CD4-positive, alpha-beta T cell treated with Interleukin-10 for 1 hour (primary cell): ENCODE results near the gene GPD2.

Experiments
- DNase-seq: peaks from one replicate; pipeline ENCODE4 v3.0.0-alpha.2; 2020

Gene GPD2

GRCh38 chr2:156532989-156533388 is 96.8 kb downstream of the GPD2 start:
- DNase-seq: no peak

GRCh38 chr2:156536534-156536933 is 100.4 kb downstream of the GPD2 start:
- no peak for DNase-seq

DNA sequence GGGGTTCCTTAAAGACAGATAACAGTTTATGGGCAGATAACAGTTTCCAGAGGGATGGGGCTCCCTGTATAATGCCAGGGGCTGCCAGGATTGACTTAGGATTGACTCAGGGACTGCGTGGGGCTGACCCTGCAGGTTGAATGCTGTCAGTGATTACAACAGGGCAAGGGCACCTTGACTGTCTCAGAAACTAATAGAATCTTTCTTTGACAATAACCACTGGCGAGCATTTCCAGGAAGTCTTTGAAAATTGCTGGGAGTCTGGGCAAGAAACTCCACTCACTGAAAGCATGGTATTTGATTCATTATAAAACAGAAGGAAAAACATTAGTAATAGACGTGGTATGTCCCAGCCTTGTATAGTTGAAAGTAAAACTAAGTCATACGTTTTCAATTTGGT is 101.0 kb downstream of the GPD2 start:
- DNase-seq: no peak

DNA sequence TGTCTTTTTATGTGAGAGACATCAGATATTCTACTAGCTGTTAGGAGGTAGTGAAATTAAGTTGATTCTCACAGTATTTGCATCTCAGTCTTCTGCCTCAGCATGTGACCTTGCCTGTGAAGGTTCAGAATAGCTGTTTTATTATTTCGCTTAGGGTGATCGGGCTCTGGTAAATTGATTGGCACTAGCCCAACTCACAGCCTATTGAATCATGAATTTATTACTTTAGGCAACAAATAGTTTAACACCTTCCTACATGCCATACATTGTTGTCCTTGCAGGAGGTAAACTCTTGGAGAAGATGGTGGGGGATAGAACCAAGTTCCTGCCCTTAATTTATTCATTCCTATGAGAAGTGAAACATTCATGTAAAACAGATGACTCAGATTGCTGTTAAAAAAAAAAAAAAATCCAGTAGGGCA is 101.9 kb downstream of the GPD2 start:
- DNase-seq: no peak

- no peak for DNase-seq
Measured at GRCh38 chr2:156539086-156539860, 103.1 kb downstream of the GPD2 start.

- DNase-seq: no peak
Measured at GRCh38 chr2:156540706-156541105, 104.5 kb downstream of the GPD2 start.

DNA sequence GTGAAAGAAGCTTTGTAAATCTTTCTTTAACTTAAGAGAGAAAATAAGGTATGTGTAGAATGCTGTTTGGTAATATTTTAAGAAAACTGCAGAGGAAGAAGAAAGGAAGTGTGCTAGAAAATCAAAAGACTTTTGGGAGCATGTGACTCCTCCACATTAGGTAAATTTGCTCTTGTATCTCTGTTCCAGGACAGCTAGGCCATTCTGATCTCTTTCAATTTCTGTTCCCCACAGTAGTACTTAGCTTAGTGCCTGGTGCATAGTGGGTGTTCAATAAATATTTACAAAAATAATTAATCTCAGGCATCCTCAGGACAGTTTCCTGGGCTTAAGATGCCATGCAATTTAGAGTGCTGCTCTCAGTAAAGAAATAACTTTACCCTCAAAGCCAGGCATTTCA is 105.0 kb downstream of the GPD2 start:
- no peak for DNase-seq

GRCh38 chr2:156541706-156542105 is 105.5 kb downstream of the GPD2 start:
- DNase-seq: no peak

- no peak for DNase-seq
Measured at GRCh38 chr2:156548413-156548812, 112.2 kb downstream of the GPD2 start.

DNA sequence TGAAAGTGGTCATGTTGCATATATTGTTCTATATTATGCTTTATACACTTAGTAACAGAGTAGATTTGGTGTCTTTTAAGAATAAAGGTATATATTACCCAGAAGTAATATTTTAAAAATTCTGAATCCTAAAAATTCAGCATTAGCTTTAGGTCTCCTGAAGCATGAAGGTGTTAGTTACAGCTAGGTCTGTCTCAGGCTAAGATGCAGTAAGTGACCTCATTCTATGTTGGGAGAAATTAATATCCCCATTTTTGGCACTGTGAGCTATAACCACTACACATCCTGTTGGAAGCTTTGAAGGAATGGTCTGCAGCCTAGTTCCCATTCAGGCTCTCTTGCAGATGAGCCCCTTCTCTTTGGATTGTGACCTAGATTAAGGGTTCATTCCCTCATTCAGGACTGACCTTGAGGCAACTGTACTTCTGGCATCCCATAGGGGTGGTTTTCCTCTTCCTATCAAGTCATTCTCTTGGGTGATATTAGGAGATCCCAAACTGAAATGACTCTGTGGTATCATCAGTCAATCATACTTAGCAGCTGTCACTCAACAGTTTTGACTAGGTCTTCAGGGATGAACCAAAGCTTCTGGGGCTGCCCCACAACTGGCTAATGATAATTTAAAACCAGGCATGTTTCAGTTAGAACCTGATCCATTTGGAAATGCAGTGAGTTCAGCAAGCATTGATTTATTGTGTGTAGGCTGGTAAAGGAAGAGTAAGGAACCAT is 117.7 kb downstream of the GPD2 start:
- no peak for DNase-seq

DNA sequence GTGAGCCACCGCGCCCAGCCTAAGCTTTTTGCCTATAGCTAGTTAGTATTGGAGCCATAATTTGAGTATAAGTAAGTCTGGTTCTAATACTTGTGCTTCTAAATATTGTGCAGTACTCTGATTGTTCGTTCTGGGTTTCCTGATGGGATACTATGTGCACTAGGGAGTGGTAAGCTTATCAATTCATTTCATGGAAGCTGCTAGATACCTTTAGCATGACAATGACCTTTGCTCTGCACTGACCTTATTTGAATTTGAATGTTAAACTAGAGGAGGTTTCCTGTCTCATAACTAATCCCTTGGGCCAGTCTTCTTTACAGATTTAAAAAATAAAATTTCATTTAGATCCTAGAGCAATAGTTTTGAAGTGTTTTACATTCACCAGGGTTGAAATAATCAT is 125.1 kb downstream of the GPD2 start:
- no peak for DNase-seq

- no peak for DNase-seq
Measured at GRCh38 chr2:156562124-156562523, 125.9 kb downstream of the GPD2 start.

DNA sequence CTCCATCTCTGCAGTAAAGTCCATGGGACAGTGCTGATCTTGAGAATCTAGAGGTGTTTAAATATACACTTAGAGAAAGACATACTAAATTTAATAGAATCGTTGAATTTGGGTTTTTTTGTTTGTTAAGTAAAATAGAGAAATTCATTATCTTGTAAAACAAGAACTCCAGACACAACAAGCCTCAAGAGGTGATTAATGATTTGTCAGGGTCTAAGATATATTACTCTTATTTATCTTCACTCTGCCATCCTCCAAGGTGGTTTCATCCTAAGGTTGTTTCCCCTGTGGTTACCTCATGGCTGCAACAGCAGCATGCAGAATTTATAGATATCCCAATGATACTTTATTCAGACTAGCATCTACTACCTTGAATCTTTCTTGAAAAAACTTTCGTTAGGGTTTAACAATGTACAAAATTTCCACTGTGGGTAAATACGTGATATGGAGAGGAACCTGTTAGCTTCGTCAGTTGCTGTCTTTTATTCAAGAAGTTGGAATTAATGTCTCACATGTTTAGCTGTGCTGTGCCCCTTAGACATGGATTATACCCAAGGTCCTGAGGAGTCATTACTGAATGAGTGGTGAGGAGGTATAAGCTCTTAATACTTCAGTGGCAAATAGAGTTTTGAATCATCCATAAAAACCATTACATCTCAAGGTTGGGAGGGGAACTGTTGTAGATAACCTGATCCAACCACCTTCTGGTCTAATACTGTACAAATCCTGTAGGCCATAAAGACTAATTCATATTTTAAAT is 128.0 kb downstream of the GPD2 start:
- no peak for DNase-seq

DNA sequence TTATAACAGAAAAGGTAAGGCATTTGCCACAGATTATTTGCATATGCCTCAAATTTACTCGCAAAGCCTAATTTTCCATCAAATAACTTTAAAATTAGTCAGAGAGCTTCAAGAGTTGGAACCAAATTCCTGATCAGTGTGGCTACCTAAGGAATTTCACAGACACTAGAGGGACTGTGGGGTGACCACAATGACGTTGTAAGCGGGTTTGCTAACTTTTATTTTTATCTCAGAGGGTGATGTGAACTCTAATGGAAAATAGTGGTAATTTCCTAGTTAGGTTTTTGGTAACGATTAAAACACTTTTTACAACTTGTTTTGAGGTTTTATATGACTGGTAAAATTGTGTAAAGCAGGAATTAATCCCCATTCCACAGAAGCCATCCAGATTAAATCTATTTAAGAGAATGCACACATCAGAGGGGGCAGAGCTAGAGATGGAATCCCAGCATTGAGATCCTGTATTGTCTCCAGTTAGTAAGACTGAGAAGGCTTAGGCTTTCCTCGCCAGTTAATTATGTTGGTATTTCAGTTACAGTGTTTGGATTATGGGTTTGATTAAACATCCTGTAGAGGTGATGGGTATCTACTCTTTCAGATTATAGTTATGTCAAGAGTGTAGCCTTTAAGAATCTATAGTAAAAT is 129.0 kb downstream of the GPD2 start:
- DNase-seq: no peak

- DNase-seq: no peak
Measured at GRCh38 chr2:156573710-156574109, 137.5 kb downstream of the GPD2 start.

GRCh38 chr2:156574112-156574511 is 137.9 kb downstream of the GPD2 start:
- DNase-seq: no peak

DNA sequence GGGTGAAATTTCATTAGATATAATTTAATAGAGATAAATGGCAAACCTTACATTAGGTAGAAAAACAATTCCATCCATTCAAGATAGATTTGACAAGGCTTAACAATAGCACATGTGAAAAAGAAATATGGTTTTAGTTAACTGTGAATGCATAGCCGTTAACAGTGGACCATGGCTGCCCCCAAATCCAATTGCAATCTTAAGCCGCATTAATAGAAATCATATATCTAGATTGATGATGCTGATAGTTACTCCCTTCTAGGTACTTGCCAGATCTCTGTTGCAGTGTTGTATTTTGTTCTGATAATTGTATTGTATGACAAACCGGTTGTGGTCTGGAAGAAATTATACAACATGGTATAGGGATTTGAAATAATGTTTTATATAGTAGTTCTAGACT is 139.8 kb downstream of the GPD2 start:
- DNase-seq: no peak

DNA sequence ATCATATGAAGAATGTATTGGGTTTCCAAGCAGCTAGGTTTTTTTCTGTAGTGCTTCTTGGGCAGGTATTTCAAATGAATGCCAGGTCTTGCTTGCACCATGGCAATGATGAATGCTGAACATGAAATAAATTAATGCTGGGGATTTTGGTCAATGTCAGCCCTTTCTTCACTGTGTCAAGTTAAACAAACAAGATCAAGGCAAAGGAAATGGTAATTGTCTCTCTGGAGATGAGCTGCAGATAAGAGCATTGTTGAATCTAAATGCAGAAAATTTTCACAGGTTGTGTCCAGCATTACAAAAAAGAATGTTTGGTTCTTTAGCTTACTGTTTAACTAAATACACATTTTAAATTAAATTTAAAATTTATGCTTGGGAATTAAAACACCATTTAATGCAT is 144.3 kb downstream of the GPD2 start:
- peak; percentile 8 for DNase-seq

GRCh38 chr2:156581280-156581679 is 145.1 kb downstream of the GPD2 start:
- DNase-seq: no peak

DNA sequence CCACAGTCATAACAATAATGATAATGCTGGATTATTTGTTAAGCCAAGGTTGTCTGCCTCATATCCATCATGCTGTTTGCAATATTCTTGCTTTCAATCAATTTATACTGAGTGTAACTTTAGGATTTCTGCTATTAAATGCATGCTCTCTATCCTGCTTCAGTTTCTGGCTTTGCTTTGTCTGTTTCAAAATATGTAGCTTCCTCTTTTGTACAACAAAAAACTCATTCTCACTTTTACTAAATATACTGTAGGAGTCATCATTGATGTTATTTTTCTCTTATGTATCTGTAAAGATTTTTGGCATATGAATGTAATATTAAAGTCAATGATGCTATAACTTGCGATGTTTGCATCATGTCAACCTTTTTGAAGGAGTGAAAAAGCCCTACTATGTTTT is 149.3 kb downstream of the GPD2 start:
- DNase-seq: no peak

DNA sequence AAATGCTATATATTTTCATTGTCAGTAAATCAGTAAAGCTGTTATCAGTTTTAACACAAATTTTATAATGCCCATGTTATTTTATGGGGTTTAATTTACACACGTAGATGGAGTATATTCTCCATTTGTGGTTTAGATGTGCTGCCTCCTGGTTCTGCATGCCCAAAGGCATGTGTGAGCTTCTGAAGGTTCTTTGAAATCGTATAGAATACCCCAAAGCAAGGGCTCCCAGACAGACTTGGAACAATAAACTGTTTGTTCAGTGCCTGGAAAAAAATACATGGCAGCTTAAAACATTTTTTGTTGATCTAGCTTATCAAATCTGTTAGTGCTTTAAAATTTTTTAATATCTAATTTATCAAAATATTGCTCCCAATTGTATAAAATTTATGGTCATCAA is 150.4 kb downstream of the GPD2 start:
- DNase-seq: no peak

DNA sequence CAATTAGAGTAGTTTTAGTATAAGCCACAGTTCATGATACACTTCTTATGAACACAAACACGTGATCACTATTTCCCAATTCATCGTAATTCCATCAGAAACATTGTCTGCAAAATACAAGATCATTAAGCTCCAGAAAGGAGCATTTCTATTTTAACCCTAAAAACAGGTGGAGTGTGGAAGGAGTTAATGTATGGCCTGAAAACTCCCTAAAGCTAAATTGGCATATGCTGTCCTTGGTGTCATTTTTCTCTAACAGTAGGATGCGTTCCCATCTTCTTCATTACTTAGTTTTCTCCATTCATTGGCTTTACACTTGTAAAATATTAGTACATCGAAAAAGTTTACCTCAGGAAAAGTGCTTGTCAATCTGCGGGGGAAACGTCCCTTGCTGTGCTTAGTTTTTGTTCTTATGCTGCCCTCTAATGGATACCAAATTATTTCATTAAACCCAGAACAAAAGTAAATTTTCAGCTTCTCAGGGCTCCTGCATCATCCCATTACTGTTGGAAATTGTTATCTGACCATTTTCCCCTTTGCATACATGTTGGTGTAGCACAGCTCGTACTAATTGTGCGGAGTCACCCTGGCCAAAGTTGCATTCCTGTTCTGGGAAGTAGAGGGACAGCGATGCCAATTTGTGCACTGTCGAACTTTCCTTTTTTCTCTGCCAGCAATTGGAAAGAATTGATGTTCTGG is 153.4 kb downstream of the GPD2 start:
- peak; percentile 54 for DNase-seq
